OCI-LY1 (cell line): Measurements from ENCODE around the gene ARHGAP10.

Source experiments
- EZH2 ChIP-seq: fragments of 200-600 bp; sonication (generic), shearing (Covaris generic); IDR thresholded peaks from 2 replicates; pipeline ENCODE4 v1.8.0; 2017; ENCODE audit warnings: borderline replicate concordance, mixed run types, mild to moderate bottlenecking, antibody characterized with exemption, low read length, moderate library complexity, mixed read lengths
- TF ChIP-seq, protein P1 (sequence below): fragments of 200-600 bp; sonication (generic), shearing (Covaris generic); IDR thresholded peaks from 2 replicates; pipeline ENCODE4 v1.5.1; 2017; ENCODE audit warnings: mild to moderate bottlenecking, antibody characterized with exemption, low read length, moderate library complexity, mixed read lengths

- TF ChIP-seq, protein P1, sequence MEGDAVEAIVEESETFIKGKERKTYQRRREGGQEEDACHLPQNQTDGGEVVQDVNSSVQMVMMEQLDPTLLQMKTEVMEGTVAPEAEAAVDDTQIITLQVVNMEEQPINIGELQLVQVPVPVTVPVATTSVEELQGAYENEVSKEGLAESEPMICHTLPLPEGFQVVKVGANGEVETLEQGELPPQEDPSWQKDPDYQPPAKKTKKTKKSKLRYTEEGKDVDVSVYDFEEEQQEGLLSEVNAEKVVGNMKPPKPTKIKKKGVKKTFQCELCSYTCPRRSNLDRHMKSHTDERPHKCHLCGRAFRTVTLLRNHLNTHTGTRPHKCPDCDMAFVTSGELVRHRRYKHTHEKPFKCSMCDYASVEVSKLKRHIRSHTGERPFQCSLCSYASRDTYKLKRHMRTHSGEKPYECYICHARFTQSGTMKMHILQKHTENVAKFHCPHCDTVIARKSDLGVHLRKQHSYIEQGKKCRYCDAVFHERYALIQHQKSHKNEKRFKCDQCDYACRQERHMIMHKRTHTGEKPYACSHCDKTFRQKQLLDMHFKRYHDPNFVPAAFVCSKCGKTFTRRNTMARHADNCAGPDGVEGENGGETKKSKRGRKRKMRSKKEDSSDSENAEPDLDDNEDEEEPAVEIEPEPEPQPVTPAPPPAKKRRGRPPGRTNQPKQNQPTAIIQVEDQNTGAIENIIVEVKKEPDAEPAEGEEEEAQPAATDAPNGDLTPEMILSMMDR, result no peak
- no peak for TF ChIP-seq EZH2
Measured at GRCh38 chr4:147844781-147845180, 112.9 kb downstream of the ARHGAP10 start.
